HUDEP-2 (cell line): ENCODE measurements around the gene PRPF40A.

ENCODE experiments used
- DNase-seq, 76 experiments: peaks; one replicate each; lab custom pipeline; 2025; ENCODE audit not compliant: unreplicated experiment in 76 of 76; lab: John Stamatoyannopoulos, UW

The PRPF40A gene

DNA sequence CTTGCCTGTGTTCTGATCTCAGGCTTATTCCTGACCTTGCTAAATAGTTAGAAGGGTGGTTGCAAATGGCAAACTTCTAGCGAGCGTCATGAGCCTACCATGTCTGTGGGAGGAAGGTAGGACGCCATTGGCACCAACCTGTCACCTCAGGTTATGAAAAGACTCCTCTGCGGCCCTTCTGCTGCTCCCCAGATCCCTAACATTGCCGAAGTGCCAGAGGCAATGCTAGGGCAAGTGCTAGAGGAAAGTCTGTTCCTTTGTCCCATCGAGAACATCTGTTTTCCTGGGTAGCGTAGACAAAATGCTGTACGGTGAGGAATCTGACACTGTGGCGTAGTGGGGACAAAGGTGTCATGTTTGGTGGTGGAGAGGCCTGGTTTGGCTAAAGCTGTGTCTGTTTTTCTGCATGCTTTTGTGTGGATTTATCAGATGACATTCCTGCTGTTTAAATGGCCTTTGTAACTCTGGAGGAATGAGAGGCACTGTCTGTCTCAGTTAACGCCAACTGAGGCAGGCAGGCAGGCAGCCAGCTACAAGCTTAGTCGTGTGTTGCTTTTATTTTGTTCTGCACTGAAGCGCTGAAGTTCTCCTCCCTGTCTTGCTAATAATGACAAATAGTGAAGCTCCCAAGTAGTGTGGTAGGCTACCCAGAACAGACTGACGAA is 94.1 kb downstream of the PRPF40A start:
- no peak for DNase-seq

- DNase-seq: no peak
Measured at GRCh38 chr2:152622219-152622618, 95.0 kb downstream of the PRPF40A start.

DNA sequence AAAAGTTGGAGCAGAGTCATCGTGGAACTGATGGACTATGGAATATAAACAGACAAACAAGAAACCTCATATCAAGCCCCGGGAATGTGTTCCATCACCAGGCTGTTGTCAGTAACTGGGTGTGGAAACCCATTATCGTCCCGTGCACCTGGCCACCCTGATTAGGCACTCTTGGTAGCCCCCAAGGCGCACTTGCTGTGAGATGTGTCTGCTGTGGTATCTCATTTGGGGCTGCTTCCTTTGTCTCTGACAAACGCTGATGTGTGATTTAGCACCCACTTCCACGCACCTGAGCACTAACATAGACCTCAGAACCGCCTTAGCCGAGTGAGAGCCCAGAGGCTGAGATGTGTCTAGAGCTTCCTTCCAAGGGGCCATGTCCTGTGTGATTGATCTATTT is 96.3 kb downstream of the PRPF40A start:
- DNase-seq: peak in 10 of 76 experiments; percentile 2 to 55 (median 22)

- peak in 1 of 76 experiments; percentile 8 for DNase-seq
Measured at GRCh38 chr2:152620208-152620607, 97.1 kb downstream of the PRPF40A start.

DNA sequence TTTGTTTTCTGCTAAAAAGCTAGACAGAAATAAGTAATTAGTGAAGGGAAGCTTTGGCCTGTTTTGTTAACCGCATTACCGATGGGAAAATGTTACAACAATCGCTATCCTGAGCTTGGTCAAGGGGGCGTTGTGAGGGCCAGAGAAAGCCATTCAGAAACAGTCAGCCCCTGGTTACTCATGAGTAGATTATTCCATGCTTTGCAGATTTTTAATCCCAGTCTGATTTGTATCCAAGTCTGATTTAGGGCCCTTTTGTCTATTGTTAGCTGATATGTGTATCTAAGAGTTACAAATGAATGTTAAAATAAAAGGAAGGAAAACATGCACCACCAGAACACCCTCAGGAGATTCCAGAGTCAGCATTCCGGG is 99.1 kb downstream of the PRPF40A start:
- DNase-seq: no peak

GRCh38 chr2:152617456-152618192 is 99.6 kb downstream of the PRPF40A start:
- no peak for DNase-seq

DNA sequence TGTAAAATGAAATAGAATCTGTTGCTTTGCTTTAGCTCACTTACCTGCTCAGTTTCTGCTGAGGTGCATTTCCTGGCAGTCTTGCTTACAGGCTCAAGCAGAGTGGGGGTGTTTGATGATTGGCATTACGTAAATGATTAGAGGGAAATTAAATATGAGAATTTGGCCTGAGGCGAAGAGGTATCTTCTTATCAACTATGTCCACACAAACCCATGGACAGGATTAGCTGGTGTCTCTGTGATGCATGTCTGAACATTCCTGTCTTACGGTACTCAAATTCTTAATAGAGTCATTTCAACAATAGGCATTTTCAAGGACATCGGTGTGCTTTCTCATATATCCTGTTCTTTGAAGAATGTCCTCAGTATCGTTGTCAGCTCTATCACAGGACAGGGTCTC is 102.1 kb downstream of the PRPF40A start:
- DNase-seq: no peak

DNA sequence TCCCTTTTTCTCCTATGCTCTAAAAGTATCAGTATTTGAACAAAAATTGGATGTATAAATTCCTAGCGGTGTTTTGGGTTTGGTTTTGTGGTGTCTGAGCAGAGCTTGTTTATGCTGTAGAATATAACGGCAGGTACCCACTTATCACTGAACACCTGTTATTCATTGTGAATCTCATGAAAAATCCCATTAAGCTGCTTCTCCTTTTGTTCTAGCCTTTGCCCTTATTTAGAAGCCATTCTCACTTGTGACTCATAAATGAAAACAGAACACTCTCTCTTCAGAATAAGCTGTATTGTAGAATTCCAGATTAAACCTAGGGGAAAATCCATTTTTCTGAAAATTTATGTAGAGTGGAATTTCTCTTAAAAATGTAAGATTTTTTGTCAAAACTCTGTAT is 104.0 kb downstream of the PRPF40A start:
- no peak for DNase-seq

DNA sequence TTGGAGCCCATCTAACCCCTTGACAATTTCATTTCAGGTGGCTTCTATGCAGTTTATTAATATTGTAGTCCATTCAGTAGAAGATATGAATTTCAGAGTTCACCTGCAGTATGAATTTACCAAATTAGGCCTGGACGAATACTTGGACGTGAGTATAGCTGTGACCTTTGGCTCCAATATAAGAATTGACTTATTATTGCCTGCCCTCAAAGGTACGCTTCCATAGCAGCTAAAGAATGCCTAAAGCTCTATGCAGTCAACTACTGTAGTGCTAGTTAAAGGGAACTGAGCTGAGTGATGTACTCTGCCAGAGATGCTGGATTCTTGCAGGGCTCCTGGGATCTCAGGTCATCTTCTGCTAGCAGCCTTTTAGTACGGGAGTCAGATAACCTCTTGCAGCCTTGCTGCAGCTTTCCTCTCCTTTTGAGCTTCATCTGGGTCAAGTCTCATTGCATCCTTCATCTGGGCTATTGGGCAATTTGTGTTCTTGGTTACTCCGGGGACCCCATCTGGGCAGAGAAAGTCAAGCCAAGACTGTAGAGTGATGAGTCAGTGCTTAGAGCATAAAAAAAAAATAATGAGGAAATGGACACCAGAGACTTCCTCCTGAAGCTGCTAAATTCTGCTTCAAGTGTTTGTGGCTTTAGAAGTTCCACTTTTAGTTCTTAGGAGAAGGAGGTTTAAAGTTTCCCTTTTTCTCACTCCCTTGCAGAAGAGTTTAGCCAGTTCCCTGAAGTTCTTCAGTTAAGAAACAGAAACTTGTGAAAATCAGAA is 105.6 kb downstream of the PRPF40A start:
- no peak for DNase-seq

DNA sequence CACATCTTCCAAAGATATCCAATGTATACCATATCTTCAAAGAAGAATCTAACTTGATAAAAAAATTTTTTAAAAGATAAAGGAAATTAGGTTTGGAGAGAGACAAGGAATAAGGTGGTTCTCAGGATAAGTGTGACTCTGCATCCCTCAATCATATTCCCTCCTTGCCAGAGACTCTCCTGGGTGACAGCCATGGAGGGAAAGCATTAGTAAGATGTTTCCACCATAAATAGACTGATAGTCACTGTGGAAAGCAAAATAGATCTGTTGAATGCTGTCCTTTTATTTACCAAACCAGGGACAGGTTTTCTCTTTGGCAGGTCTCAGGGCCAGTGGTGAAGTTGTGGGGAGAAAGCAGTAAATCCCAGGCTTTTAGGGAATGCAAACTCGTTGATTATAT is 107.6 kb downstream of the PRPF40A start:
- DNase-seq: no peak

- no peak for DNase-seq
Measured at GRCh38 chr2:152609154-152609553, 108.1 kb downstream of the PRPF40A start.

DNA sequence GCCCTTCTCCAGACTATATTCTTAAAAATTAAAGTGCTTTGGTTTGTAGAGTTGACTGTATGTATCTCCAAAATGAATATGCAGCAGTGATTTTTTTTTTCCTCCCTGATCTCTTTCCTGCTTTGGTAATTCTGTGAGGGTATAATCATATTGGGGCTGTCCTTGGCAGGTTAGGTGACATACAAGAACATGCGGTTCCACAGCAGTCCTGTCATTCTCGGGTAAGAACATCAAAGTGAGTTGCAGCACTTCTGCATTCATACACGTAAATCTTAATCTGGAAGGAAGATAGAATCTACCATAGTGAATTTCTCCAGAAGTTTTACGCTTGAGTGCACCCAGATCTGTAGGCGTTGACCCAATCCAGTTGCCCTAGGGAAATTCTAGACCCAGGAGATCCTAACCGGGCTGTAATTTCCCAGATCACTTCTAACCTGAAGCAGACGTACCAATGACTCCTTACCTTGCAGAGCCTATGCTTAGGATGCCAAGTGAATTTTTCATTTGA is 109.4 kb downstream of the PRPF40A start:
- no peak for DNase-seq

DNA sequence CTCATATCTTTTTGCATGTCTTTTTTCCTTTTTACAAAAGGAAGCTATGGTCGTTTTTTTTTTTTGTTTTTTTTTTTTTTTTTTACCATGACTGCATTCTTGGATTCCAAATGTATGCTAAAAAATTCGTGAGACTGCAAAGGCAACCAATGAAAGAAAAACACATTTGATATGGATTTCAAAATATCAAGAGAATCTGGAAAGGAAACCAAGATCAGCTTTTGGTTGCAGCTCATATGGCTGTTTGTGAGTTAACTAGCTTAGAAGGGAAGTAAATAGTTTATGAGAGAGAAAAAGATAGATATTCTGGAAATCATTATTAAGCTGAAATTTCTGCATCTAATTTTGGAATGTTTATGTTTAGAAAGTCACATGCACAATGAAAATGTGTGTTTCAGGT is 110.3 kb downstream of the PRPF40A start:
- DNase-seq: no peak

- DNase-seq: no peak
Measured at GRCh38 chr2:152606081-152606480, 111.2 kb downstream of the PRPF40A start.

DNA sequence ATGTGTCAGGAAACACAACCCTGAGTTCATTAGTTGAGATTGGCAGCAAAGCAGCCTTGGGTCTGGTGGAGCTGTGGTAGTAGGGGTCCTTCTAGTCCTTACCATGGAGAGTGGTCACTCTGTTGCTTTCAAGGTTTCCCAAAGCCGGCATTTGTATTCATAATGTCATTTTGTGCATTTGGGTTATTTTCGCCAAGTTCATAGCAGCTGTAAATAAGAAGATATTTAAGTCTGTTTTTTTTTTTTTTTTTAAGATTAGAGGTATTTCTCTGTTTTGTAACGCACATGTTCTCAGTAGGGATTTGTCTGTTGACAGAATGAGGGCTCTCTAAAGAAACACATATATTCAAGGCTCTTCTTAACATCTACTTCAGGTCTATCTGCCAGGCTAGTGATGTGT is 114.1 kb downstream of the PRPF40A start:
- DNase-seq: no peak

DNA sequence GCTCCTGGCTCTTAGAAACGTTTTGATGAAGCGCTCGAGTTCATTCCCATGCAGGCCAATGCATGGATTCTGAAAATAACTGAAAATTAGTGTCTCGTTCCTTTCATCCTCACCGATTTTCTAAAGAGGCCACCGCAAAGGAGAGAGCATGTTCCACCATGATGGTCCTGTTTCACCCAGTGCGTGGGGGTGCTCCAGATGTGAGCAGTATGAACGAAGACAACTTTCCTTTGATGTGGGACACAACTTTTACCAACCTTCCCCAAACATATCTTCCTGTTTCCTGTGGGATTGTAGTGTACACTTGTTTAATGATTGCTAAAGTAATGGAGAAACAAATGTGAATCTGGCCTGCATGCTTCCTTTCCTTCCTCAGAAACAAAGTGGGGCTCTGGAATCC is 114.5 kb downstream of the PRPF40A start:
- no peak for DNase-seq
